HL-60/S4 (cell line): ENCODE measurements around the gene PKHD1.

Experiments used
- in situ Hi-C: fragments of 300-500 bp; cut with MboI; formaldehyde crosslinking; loops from 2 replicates; pipeline ENCODE4 v1.14.3; 2022; ENCODE audit warnings: low sequenced_read_pairs

PKHD1 gene

DNA sequence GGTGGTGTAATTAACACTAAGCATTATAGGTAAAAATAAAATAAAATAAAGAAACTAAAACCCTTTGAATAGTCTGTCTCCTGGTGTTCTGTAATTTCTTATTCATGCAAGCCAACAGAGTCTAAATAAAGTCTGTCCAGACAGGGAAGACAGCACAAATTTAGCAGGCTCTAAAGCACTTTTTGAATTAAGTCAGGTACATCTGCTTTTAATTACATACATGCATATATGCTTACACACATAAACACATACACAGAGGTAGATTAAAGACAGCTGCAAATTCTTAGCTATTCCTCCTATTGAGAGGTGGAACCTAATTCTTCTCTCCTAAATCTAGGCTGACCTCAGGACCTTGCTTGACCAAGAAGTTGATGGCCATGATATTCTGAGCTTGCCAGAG lies 262.5 kb downstream of the PKHD1 start:
- in situ Hi-C loops, result no loop called here

DNA sequence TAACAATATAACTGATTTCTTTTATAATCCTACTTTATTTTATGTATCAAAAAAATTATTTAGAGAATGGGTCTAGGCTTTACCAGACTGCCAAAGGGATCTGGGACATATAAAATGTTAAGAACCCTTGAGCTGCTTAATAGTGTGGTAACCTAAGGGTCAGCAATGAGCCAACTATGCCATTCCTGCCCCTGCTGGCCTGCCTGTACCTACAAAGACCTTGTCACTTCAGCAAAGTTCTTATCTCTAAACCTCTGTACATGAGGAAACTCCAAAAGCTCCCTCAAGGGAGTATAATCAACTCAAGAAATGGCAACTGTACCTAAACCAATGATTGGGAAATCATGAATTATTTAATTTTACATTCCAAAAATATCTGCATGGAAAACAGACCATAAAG lies 266.9 kb downstream of the PKHD1 start:
- in situ Hi-C loops, result no loop called here

DNA sequence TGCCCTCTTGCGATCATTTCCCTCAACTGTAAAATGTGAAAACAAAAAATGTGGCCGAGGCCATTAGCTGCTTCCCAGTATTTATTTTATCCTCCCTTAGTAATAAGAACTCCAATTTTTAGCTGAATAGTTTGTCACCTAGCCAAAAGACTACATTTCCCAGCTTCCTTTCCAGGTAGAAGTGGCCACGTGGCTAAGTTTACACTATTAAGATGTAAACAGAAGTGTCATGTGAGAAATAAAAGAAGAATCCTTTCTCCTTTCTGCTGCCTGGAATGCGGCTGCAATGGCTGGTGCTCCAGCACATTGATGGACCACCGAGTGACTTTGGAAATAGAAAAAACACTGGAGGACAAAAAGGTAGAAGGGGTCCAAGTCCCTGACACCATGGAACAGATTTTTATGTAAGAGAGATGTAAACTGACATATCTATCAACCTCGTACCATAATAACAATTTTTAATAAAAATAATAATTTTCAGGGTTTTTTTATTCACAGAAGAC lies 268.8 kb downstream of the PKHD1 start:
- in situ Hi-C loops, result no loop called here

DNA sequence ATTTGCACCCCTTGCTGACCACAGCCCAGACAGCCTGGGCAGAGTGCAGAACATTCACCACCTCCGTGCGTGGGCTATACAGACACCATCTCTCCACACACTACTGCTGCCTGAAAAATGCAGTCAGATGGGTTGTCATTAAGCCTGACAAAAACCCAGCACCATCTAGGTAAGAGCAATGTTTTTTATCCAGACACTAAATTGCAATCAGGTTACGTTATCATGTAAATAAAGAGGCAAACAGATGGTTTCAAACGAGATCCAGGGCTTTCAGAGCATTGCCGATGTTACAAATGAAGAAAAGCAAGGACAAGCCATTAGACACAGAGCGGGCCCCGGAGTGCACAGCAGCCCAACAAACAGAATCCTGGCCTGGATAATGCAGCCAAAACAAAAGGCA lies 269.6 kb downstream of the PKHD1 start:
- in situ Hi-C loops, result no loop called here

DNA sequence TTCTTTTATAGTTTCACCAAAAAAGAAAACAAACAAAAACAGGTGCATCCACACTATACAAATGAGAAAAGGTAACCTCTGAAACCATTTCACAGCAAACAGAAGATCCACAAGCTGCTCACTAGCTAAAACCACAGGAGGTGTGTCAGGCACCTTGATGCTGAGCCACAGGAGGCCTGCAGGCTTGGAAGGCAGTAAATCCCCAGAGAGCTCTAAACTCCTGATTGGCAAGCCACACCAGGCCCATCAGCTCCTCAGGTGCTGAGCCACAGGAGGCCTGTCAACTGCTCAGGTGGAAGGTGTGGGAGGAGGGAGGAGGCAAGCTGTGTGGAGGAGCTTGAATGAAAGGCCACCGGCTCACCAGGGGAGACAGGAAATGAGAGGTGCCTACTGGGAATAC lies 273.0 kb downstream of the PKHD1 start:
- in situ Hi-C loops, result no loop called here

DNA sequence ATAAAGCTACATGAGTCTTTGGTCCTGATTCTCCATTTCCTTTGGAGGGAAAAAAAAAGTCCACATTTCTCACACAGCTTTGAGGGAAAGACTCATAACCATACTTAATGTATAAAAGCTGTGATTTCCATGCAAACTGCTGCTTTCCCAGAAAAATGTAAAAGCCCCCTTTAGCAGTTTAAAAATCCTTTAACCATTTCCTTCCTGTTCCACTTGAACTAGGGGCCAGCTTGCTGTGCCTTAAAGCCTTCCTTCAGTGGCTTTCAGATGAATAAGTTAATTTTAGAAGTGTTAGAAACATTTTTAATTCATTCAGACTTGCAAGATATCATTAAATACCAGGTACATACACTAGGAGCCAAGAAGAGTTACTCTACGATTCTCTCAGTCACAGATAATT lies 273.5 kb downstream of the PKHD1 start:
- in situ Hi-C loops, result no loop called here

DNA sequence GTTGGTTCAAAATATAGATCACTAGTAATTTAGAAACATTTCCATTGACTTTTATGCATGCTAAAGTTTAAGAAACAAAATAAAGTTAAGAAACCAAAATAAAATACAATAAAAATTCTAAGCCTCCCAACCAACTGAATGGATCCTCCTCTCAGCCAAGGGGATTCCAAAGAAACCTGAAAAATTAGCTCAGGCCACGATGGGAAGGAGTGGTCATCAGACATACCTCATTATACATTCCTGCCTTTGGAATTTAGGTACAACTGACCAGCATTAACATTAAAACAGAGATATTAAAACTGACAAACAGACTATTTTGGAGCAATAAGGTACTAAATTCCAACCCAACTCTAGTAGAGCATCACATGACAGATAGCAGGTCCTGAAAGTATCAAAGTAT lies 275.2 kb downstream of the PKHD1 start:
- in situ Hi-C loops, result no loop called here

DNA sequence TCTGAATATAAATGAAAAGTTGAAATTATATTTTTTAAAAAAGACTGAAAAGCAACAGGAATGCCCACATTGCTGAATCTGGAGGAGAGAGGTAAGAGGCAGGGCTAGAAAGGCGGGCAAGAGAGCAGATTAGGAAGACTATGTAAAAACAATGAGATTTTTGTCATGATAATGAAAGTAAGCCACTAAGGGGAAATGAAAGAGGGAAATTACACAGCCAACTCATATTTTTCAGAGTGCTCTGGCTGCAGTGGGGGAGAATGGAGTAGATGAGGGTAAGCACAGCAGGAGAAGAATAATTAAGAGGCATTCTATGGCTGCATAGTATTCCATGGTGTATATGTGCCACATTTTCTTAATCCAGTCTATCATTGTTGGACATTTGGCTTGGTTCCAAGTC lies 281.9 kb downstream of the PKHD1 start:
- in situ Hi-C loops, result no loop called here

DNA sequence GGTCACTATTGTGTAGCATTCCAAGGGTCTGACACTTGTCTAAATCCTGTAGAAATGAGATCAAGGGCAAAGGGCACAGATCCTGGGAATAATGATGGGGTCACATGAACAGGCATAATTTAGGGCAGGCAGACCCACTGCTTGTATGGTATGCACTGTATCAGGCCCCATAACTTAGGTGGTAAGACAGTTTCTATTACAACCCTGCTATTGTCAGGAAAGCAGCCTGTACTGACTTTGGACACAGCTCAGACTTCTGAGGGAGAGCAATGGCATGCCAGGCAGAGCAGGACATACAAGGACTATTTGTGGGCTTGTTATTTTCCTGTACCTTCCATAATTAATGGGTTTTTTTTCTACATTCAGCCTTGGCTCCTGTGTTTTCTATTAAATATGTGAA lies 286.8 kb downstream of the PKHD1 start:
- in situ Hi-C loops, result no loop called here

DNA sequence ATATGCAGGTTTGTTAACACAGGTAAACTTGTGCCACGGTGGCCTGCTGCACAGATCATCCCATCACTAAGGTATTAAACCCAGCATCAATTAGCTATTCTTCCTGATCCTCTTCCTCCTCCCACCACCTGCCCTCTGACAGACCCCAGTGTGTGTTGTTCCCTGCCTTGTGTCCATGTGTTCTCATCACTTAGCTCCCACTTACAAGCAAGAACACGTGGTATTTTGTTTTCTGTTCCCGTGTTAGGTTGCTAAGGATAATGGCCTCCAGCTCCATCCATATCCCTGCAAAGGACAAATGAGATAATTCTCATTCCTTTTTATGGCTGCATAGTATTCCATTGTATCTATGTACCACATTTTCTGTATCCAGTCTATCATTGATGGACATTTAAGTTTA lies 294.0 kb downstream of the PKHD1 start:
- in situ Hi-C loops, result no loop called here

DNA sequence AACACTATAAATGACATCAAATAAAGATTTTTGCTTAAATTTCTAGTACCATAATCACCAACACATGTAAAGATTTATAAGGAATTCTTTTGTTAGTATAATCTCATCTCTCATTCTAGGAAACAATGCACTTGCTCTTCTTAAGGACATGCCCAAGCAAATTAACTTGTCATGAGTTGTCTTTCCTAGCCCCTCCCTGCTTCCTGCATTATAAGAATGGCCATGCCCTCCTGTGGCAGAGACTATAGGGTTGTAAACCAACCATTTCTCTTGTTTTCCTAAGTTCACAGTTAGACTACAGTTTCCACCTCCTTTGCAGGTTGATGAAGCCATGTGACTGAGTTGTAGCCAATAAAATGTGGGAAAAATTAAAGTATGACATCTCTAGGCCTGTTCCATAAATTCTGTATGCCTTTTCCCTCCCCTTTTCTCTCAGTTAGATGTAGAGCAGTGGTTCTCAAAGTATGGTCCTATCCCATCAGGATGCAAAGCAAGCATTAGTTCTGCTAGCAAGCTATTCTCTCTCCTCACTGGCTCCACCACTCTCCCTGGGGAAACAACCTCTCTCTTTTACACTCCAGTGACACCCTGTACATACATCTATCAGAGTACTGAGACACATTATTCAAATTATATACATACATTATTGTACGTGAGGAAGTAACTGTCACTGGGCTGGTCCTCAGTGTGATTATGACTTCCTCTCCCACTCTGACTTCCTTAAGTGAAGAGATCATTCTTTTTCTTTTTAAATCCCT lies 295.0 kb downstream of the PKHD1 start:
- in situ Hi-C loops, result no loop called here

DNA sequence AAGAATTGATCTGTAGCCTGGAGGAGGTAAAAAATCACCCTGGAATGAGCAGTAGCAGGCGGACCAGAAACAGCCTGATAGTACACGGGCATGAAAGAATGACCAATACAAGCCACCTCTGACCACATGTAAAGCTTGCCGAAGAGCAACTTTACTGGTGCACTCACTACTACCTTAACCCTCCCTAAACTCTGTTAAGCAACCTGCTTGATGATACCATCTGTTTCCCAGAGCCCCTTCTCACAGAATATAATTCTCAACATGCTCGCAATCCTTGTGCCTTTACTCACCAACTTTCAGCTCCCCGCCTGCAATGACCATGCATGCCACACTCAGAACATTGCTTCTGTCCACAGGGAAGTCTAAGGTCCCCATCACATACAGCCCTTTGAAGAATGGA lies 296.5 kb downstream of the PKHD1 start:
- in situ Hi-C loops, result no loop called here

DNA sequence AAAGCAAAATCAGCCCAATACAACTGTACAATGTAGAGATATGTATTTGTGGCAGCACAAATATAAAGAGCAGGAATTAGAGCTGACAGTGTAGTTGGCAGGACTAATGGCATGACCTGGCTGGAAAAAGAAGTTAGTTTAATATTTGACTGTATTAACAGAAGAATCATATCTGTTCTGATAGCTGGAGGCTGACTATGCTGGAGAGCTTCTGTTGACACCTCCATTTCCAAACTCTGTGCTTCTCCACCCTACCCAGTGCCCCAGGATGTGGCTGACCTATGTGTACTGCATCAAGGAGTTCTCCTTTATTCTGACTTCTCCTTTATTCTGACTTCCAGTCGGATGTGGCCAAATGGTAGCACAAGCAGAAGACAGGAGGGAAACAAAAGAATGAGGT lies 299.3 kb downstream of the PKHD1 start:
- in situ Hi-C loops, result no loop called here

DNA sequence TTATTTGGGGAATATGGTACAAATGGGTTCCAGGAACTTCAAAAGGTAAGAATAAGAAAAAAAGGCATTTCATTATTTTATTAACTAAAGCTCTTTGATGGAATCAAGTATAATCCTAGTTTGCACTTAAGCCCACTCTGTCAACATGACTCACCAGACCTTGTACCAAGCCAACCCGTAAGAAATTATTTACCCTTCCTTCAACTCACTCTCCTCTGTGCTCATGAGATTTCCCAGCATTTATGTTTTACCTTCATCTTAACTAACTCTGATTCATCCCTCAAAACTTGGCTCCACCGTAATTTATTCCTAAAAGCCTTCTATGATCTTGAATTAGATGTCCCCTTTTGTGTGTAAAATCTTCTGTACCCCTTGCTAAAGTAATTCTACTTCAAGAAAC lies 308.7 kb downstream of the PKHD1 start:
- in situ Hi-C loops, result no loop called here

DNA sequence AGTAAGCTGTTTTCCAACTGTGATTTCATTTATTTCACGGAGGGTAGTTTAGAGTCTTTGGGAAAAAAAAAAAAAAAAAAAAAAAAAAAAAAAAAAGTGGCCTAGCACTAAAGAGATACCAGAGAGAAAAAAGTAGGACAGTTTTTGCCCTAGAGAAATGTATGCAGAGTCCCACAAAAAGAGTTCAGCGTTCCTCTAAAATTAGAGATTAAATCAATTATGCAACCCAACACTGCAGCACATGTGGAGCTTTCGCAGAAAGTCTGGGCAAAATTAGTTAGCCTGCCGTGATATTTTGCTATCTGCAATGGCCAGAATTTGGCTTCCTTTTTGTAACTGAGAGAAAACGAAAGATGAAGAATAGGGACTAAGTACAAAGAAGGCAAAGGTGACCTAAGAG lies 309.8 kb downstream of the PKHD1 start:
- in situ Hi-C loops, result no loop called here

DNA sequence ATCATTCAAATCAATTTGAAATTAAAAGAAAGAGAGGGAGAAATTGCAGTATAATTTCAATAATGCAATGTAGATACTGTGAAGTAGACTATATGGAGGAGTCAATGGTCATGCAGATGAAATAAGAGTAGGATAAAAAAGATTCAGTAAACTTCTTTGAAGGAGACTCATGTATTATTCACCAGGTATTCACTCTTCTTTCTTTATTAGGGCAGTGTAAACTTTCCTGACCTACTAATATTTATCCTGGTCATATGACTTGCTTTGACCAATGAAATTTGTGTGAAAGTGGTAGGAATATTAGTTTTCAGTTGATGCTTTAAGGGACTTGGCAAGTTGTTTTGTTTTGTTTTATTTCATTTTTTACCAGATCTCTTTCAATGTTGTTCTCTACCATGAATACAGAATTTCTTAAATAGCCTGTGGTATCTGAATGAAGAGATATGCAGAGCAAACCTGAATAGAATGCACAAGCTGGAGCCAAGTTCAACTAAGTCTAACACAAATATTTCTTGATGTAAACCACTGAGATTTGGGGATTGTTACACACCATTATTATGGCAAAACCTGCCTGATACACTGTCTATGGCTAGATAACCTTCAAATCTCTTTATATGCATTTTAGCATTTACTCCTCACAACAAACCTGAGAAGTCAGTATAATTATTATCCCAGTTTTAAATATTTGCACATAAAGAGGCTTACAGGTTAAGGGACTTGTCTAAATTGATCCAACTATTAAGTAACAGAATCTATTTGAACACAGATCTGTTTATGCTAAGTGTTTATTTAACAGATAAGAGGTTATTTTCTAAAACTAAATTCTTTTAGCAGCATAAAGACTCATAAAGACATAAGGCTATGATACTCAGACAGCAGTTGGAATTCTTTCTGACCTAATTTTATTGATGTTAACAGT lies 311.2 kb downstream of the PKHD1 start:
- in situ Hi-C loops, result no loop called here

DNA sequence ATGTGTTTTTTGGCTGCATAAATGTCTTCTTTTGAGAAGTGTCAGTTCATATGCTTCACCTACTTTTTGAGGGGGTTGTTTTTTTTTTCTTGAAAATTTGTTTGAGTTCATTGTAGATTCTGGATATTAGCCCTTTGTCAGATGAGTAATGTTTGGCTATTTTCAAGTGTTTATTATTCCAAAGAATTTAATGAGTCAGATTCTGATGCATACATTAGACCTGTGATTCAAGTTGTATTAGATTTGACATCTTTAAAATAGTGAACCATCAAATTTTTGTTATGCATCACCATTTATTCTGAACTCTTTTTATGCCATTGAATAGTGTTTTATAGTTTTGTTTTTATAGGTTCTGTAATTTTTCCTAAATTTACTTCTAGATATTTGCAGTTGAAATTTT lies 319.3 kb downstream of the PKHD1 start:
- in situ Hi-C loops, result no loop called here

DNA sequence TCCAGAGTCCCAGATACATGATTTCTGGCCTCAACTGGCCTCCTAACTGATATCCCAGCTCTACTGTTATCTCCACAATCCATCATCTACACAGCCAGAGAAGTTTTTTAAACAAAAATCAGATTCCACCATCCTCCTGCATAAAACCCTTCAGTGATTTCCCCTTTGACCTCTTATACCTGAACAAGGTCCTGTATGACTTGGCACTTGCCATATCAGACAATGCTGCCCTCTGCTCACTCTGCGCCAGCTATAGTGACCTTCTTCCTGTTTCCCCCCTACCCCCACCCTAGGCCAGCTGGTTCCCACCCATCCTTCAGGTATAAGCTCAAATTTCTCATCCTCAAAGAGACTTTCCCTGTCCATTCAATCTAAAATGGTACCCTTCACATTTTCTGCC lies 322.2 kb downstream of the PKHD1 start:
- in situ Hi-C loops, result no loop called here

DNA sequence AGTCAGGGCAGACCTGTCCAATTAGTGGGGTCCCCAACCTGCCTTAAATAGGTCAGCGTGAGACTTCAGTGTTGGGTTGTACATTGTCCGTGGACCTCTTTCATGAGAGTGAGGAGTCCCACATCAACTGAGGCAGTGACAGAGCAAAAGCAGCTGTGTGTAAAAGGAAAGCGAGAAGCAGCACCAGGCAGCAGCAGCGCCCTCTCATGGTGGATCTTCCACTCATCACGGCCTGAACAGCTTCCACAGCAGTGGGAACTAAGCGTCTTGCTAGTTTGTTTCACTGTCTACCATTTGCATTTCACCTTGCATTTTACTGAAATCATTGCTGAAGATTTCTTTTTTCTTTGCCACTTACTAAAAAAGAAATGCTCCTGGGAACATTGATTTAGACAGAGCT lies 333.8 kb downstream of the PKHD1 start:
- in situ Hi-C loops, result no loop called here

DNA sequence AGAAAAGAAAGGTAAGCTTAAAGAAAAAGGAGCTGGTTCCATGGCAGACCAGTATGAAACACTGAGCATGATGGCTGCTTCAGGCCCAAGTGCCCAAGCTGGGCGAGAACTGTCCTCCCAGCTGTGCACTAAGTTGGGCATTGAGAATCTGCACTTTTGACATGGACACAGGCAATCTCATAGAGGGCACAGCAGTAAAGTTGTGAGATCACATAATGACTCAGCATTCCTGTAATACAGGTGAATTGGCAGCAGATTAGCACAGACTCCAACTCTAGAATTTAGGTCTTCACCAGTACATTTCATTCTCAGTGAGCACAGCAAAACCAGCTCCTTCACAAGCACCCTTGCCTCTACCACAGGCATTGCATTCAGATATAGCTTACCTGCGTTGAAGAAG lies 343.4 kb downstream of the PKHD1 start:
- in situ Hi-C loops, result no loop called here

DNA sequence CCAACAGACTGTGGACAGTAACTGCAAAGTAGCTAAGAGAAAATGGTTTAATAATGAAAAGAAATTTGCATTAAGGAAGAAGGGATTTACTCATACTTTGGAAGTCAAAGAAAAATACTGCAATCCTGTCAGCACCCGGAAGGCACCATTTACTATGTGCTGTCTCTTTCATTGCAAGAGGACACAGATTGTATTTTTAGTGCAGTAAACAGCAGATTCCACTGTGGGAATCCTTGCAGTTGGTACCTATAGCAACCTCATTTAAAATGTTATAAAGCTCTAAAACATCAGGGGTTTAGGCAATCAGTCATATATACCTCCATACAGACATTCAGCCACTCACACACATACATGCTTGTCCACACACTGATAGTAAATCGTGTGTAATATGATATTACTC lies 346.8 kb downstream of the PKHD1 start:
- in situ Hi-C loops, result no loop called here

DNA sequence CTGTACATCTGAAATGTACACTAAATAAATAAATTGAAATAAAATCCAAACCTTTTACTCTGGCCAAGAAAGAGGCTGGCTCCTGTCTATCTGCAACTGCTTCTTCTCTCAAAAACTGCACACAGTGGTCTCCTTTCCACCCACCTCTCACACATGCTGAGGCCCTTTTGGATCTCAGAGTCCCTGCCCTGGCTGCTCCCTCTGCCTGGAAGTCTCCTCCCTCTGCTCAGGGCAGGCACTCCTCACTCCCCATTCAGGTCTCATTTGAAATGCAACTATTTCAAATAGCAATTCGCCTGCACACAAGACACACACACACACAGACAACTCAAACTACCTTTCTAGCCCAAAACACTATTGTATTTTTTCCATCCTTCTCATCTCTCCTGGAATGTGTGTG lies 348.8 kb downstream of the PKHD1 start:
- in situ Hi-C loops, result no loop called here
